ENCODE results near the gene AKIRIN2. TPM values are rescaled to one million over a fixed set of nuclear protein-coding genes. Genes with fewer than 3 reads are reported as not detected.

The AKIRIN2 gene
- total and polyA plus RNA-seq, 10 of the 15 experiments (the other 5 are each of a cell fraction or from before 2014, with no cell fraction given) = 12.7 to 82.2 (median 42.6) TPM

- TF ChIP-seq REST (IDR thresholded peaks at IDR 0.05; ENCODE audit: low read depth, low read length) (no peak), ATF3 (IDR thresholded peaks at IDR 0.05; ENCODE audit: borderline replicate concordance, extremely low read depth, low read depth, low read length) (no peak), CREB1 (IDR thresholded peaks at IDR 0.05; ENCODE audit: low read depth) (peak; percentile 83), SRF (IDR thresholded peaks at IDR 0.05; ENCODE audit: low read depth in 2 of 2, low read length in 2 of 2) (0 out of 4 replicates have a peak, but pooled peaks of 1 of the 2 experiments have one; percentile 15), MEF2A (IDR thresholded peaks at IDR 0.05; ENCODE audit: insufficient read depth, low read depth, low read length) (peak; percentile 41; the same call in 1 of the 2 replicates), EP300 (IDR thresholded peaks at IDR 0.05; ENCODE audit: borderline replicate concordance in 1 of 2, control insufficient read depth in 1 of 2, low read depth in 2 of 2, low read length in 2 of 2) (peak; percentile 67 to 87), E2F4 (IDR thresholded peaks at IDR 0.05; ENCODE audit: low read depth, low read length) (no peak), TCF7 (IDR thresholded peaks at IDR 0.05; ENCODE audit: borderline replicate concordance) (peak; percentile 70), SIX5 (IDR thresholded peaks at IDR 0.05; ENCODE audit: low read depth, low read length, severe bottlenecking) (no peak), BRCA1 (IDR thresholded peaks at IDR 0.05; ENCODE audit: low read depth, low read length) (no peak), WRNIP1 (IDR thresholded peaks at IDR 0.05; ENCODE audit: borderline replicate concordance, low read depth, low read length) (no peak), NFIC (IDR thresholded peaks at IDR 0.05; ENCODE audit: low read depth, low read length) (peak; percentile 90), SREBF2 (IDR thresholded peaks at IDR 0.05; ENCODE audit: low read length) (no peak), IRF3 (IDR thresholded peaks at IDR 0.05) (no peak), TCF3 (IDR thresholded peaks at IDR 0.05; ENCODE audit: borderline replicate concordance, insufficient read depth, low read depth, low read length) (no peak), ZBTB4 (CRISPR knock-in tag; IDR thresholded peaks at IDR 0.05) (no peak), NFXL1 (IDR thresholded peaks at IDR 0.05; ENCODE audit: borderline replicate concordance) (no peak), IKZF2 (IDR thresholded peaks at IDR 0.05) (peak; percentile 70 to 78), CHD4 (IDR thresholded peaks at IDR 0.05) (no peak)
Measured at GRCh38 chr6:87705070-87705691, 3.1 kb upstream of the AKIRIN2 start (continued).

All from GM12878 (cell line).